HepG2 (cell line): ENCODE measurements around the gene MARK2. TPM values are rescaled to one million over a fixed set of nuclear protein-coding genes. Genes with fewer than 3 reads are reported as not detected.

Experiments
- BCL3 ChIP-seq: sonication (generic); formaldehyde crosslinking; IDR thresholded peaks from 2 replicates; pipeline ENCODE4 v1.5.1; 2020; ENCODE audit warnings: mild to moderate bottlenecking, missing genetic modification reagents, moderate library complexity
- CENPBD1 ChIP-seq: sonication (generic); formaldehyde crosslinking; IDR thresholded peaks from 2 replicates; pipeline ENCODE4 v1.8.0; 2022; ENCODE audit warnings: missing genetic modification reagents, low read depth, mild to moderate bottlenecking, borderline replicate concordance
- DMAP1 ChIP-seq: IDR thresholded peaks from 2 replicates; pipeline ENCODE4 v1.6.1; 2016
- ELF1 ChIP-seq: sonication (generic); formaldehyde crosslinking; IDR thresholded peaks from 2 replicates; pipeline ENCODE4 v1.4.0; 2020; ENCODE audit warnings: missing genetic modification reagents
- FOXO1 ChIP-seq: sonication (generic); formaldehyde crosslinking; IDR thresholded peaks from 2 replicates; pipeline ENCODE4 v1.4.0; 2020; ENCODE audit warnings: missing genetic modification reagents
- IRX3 ChIP-seq: sonication (generic); formaldehyde crosslinking; IDR thresholded peaks from 2 replicates; pipeline ENCODE4 v1.8.1; 2023; ENCODE audit warnings: mild to moderate bottlenecking, low read depth, missing genetic modification reagents, borderline replicate concordance
- NR0B2 ChIP-seq: sonication (generic); formaldehyde crosslinking; IDR thresholded peaks from 2 replicates; pipeline ENCODE4 v1.4.0; 2020; ENCODE audit warnings: mild to moderate bottlenecking, missing genetic modification reagents
- PAXIP1 ChIP-seq: sonication (generic); formaldehyde crosslinking; conservative IDR thresholded peaks from 2 replicates; pipeline ENCODE4 v1.4.0; 2020; ENCODE audit warnings: mild to moderate bottlenecking, missing genetic modification reagents, moderate library complexity
- PHF20 ChIP-seq: sonication (generic); formaldehyde crosslinking; IDR thresholded peaks from 2 replicates; pipeline ENCODE4 v1.5.0; 2020; ENCODE audit warnings: mild to moderate bottlenecking, missing genetic modification reagents
- PHF21A ChIP-seq: sonication (generic); formaldehyde crosslinking; IDR thresholded peaks from 2 replicates; pipeline ENCODE4 v1.5.0; 2020; ENCODE audit warnings: mild to moderate bottlenecking, missing genetic modification reagents
- RBFOX2 ChIP-seq: fragments of 200-400 bp; formaldehyde crosslinking; IDR thresholded peaks from 2 replicates; pipeline ENCODE4 v1.6.1; 2017; ENCODE audit warnings: low read depth, mild to moderate bottlenecking, low read length
- SALL1 ChIP-seq: sonication (generic); formaldehyde crosslinking; IDR thresholded peaks from 2 replicates; pipeline ENCODE4 v1.8.0; 2022; ENCODE audit warnings: mild to moderate bottlenecking, missing genetic modification reagents
- THAP7 ChIP-seq: sonication (generic); formaldehyde crosslinking; IDR thresholded peaks from 2 replicates; pipeline ENCODE4 v1.8.1; 2023; ENCODE audit warnings: mild to moderate bottlenecking, missing genetic modification reagents
- TRAFD1 ChIP-seq: sonication (generic); formaldehyde crosslinking; IDR thresholded peaks from 2 replicates; pipeline ENCODE4 v1.5.1; 2020; ENCODE audit warnings: missing genetic modification reagents, mild to moderate bottlenecking, borderline replicate concordance
- ZNF234 ChIP-seq: sonication (generic); formaldehyde crosslinking; conservative IDR thresholded peaks from 2 replicates; pipeline ENCODE4 v1.5.1; 2020; ENCODE audit warnings: mild to moderate bottlenecking, missing genetic modification reagents
- ZNF253 ChIP-seq: sonication (generic); formaldehyde crosslinking; IDR thresholded peaks from 2 replicates; pipeline ENCODE4 v1.8.0; 2022; ENCODE audit warnings: mild to moderate bottlenecking, missing genetic modification reagents, borderline replicate concordance
- ZNF34 ChIP-seq: sonication (generic); formaldehyde crosslinking; IDR thresholded peaks from 2 replicates; pipeline ENCODE4 v1.4.0; 2020; ENCODE audit warnings: mild to moderate bottlenecking, missing genetic modification reagents, borderline replicate concordance
- ZNF564 ChIP-seq: sonication (generic); formaldehyde crosslinking; IDR thresholded peaks from 2 replicates; pipeline ENCODE4 v1.8.1; 2023; ENCODE audit warnings: mild to moderate bottlenecking, missing genetic modification reagents
- ZNF615 ChIP-seq: sonication (generic); formaldehyde crosslinking; IDR thresholded peaks from 2 replicates; pipeline ENCODE4 v1.5.0; 2020; ENCODE audit warnings: mild to moderate bottlenecking, missing genetic modification reagents, borderline replicate concordance
- ZNF788 ChIP-seq: sonication (generic); formaldehyde crosslinking; IDR thresholded peaks from 2 replicates; pipeline ENCODE4 v1.5.0; 2020; ENCODE audit warnings: mild to moderate bottlenecking, missing genetic modification reagents, borderline replicate concordance
- polyA plus RNA-seq, 8 experiments: library from polyadenylated mRNA; depleted of rRNA in 3 of 8; stranded (reverse) in 7 of 8; unstranded in 1 of 8; fragments of >200 nt; fragmentation: Illumina TruSeq in 4 of 8; extraction: Trizol in 4 of 8; gene quantifications; 2 replicates each; pipeline versions ENCODE4 v1.2.1 to v1.2.3, GENCODE V29; 2011 to 2016; ENCODE audit warnings: low read depth in 4 of 8, missing spikeins in 1 of 8, mixed read lengths in 1 of 8; ENCODE audit not compliant: insufficient read depth in 1 of 8
- total RNA-seq, 5 experiments: library from RNA; depleted of rRNA; stranded (reverse); fragments of >200 nt; fragmentation: Illumina TruSeq; extraction: Trizol; gene quantifications; 2 replicates each; pipeline ENCODE4 v1.2.3, GENCODE V29; 2016; ENCODE audit warnings: low read depth in 1 of 5

Gene MARK2
- total and polyA plus RNA-seq, 2 of the 13 experiments (the other 11 are each of a cell fraction or from before 2014, with no cell fraction given): 13.5 to 13.9 TPM

GRCh38 chr11:63813563-63814382 lies 25.1 kb upstream of the MARK2 start (continued):
- TF ChIP-seq RBFOX2: peak; percentile 71
- TF ChIP-seq BCL3 (CRISPR knock-in tag): peak; percentile 73; the same call in 1 of the 2 replicates
- no peak for TF ChIP-seq ZNF615 (CRISPR knock-in tag)
- no peak for TF ChIP-seq PAXIP1 (CRISPR knock-in tag)
- TF ChIP-seq TRAFD1 (CRISPR knock-in tag): no peak
- TF ChIP-seq PHF21A: no peak
- no peak for TF ChIP-seq ZNF253
- TF ChIP-seq FOXO1: 0 out of 2 replicates have a peak, but pooled peaks have one; percentile 10
- peak; percentile 58; the same call in 1 of the 2 replicates for TF ChIP-seq ELF1 (CRISPR knock-in tag)
- TF ChIP-seq ZNF564 (CRISPR knock-in tag): no peak
- TF ChIP-seq IRX3: 0 out of 2 replicates have a peak, but pooled peaks have one; percentile 44
- TF ChIP-seq CENPBD1 (CRISPR knock-in tag): no peak
- 0 out of 2 replicates have a peak, but pooled peaks have one; percentile 40 for TF ChIP-seq ZNF234 (CRISPR knock-in tag)
- TF ChIP-seq DMAP1 (CRISPR knock-in tag): peak; percentile 70; the same call in 1 of the 2 replicates
- TF ChIP-seq PHF20: peak; percentile 36; the same call in 1 of the 2 replicates
- peak; percentile 55 for TF ChIP-seq SALL1 (CRISPR knock-in tag)
- TF ChIP-seq ZNF788 (CRISPR knock-in tag): no peak
- TF ChIP-seq ZNF34 (CRISPR knock-in tag): no peak
- no peak for TF ChIP-seq NR0B2 (CRISPR knock-in tag)
- 0 out of 2 replicates have a peak, but pooled peaks have one; percentile 26 for TF ChIP-seq THAP7 (CRISPR knock-in tag)
